GM10248 (cell line): ENCODE measurements around the gene GUCY2C.

Experiments used
- CTCF ChIA-PET: fragments of 300-600 bp; sonication (Branson Sonifier 250); formaldehyde crosslinking; extraction: SDS; loops from one replicate; lab custom pipeline; 2021; ENCODE audit warnings: antibody characterized with exemption; lab: Yijun Ruan, JAX
- POLR2A ChIA-PET: fragments of 350-650 bp; sonication (Branson Sonifier 250); formaldehyde crosslinking; extraction: SDS; loops from one replicate; lab custom pipeline; 2020; ENCODE audit warnings: antibody characterized with exemption; lab: Yijun Ruan, JAX
- DNase-seq: peaks from one replicate; pipeline ENCODE4 v3.0.0; 2012; ENCODE audit errors: extremely low spot score
- CTCF ChIP-seq: IDR thresholded peaks from 2 replicates; pipeline ENCODE4 v1.5.1; 2012; ENCODE audit warnings: mild to moderate bottlenecking, low read depth; ENCODE audit errors: extremely low read depth, missing control alignments, control extremely low read depth

GUCY2C gene

DNA sequence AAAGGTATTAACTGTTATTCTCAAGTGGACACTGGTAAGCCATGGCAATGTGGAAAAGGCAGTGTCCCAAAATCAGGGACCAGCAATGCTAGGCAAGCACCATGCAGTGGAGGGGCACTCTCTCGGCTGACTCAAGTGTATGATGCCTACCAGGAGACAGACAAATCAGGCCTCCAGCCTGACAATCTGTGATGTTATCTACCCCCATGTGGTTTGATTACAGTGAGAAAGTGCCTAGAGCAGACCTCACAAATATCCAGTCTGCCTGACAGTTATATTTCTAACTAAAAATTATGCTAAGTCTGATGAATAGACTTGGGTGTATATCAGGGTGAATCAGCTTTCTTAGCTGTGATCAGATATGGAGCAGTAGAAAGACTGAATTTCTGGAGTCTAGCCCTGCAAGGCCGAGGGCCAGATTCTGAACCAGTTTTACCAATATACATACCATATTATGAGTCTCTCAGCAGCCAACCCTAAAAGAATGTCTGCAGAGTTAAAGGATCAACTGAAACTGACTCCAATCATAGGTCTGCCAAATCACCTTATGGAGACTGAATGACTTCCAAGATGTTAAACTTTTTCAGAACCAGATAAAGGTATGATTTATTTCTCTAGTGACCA lies 132.0 kb downstream of the GUCY2C start:
- ChIA-PET CTCF (no interaction called here), POLR2A (no interaction called here)
- DNase-seq: no peak
- TF ChIP-seq CTCF: no peak

- TF ChIP-seq CTCF: no peak
- CTCF ChIA-PET: interaction anchor here (2.9 kb wide), 1 partner anchor 11 kb away, joined by 7 read pairs; no protein-coding TSS in a partner anchor
- DNase-seq: no peak
- POLR2A ChIA-PET: no interaction called here
Measured at GRCh38 chr12:14563046-14563445, 133.4 kb downstream of the GUCY2C start.
